GM21360 (cell line): ENCODE results near the gene NFYA.
"Not testable (repeated sequence)": the region's sequence is repeated elsewhere in the genome, so short reads cannot be mapped to it uniquely, and the experiment has no call there.

Source experiments
- ATAC-seq: cut with Tn5 transposase; IDR thresholded peaks from one replicate; pipeline ENCODE4 v1.9.1; 2021; ENCODE audit warnings: mild to moderate bottlenecking, moderate library complexity; ENCODE audit not compliant: unreplicated experiment

The NFYA gene

DNA sequence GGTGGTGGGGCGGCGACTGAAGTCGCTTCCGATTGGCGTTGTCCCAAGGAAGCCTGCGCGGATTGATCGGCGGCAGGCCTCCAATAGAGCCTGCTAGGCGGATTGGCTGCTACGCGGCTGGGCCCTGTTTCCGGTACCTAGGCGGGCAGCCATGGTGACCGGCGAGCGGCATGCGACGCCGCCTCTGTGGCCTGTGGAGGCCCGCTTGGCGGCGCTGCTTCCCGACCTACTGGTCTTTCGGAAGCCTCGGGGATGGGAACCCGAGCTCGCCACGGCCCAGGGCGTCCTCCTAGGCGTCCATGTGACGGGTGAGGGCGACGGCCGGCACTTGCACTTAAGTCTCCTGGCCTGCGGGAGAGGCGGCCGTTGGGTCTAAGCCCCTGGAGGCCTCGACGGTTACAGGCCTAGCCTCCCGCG is 28.1 kb downstream of the NFYA start:
- no peak for ATAC-seq

DNA sequence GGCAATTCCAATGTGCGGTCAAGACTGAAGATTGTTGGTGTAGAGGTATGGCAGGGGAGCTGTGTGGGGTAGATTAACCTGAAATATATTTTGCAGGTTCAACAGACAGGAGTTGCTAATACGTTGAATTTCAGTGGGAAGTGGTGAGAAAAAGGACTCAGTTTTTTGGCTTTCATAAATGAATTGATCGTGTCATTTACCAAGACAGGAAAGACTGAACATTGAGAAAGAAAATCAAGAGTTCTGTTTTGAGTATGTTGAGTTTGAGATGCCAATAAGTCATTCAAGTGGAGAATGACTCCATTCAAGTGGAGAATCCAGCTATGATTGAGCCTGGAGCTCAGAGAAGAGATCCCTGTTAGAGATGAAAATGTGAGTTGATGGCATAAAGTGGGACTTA is 31.1 kb downstream of the NFYA start:
- ATAC-seq: no peak

DNA sequence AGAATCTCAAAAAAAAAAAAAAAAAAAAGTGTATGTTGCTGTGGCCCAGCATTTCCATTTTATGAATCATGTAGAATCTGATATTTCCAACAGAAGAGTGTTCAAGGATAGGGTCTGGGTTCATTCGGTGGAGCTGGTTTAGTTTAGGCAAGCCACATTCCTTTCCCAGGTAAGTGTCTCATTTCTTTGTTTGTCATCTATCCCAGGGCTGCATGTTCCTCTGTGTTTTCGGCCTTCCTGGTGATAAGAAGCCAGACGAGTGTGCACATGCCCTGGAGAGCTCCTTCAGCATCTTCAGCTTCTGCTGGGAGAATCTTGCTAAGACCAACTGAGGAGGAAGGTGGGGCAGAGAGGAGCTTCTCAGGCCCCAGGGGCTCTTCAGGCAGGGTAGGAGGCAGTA is 38.2 kb downstream of the NFYA start:
- ATAC-seq: no peak

DNA sequence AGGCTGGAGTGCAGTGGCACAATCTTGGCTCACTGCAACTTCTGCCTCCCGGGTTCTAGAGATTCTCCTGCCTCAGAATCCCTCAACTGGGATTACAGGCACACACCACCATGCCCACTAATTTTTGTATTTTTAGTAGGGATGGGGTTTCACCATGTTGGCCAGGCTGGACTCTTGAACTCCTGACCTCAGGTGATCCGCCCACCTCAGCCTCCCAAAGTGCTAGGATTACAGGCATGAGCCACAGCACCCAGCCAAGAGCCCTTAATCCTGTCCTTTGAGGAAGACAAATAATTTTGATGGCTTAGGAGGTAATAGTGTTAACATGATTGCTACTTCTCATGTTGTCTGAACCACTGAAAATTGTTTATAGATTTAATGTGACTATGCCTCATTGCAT is 42.3 kb downstream of the NFYA start:
- not testable (repeated sequence) for ATAC-seq

DNA sequence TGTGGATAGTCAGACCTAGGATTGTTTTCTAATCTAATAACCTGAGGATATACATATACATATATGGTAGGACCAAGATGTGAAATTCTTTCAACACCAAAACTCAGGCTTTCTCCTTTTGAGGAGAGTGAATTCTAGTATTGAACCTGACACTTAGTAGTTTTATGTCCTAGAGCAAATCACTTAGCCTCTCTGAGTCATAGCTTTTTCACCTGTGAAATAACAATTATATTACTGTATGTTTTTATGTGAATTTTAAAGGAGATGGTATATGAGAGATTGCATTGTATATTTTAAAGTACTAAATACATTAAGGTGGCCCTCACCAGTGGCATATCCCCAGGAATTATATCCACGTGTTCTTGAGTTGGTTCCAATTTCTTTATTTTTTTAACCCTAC is 46.7 kb downstream of the NFYA start:
- no peak for ATAC-seq

DNA sequence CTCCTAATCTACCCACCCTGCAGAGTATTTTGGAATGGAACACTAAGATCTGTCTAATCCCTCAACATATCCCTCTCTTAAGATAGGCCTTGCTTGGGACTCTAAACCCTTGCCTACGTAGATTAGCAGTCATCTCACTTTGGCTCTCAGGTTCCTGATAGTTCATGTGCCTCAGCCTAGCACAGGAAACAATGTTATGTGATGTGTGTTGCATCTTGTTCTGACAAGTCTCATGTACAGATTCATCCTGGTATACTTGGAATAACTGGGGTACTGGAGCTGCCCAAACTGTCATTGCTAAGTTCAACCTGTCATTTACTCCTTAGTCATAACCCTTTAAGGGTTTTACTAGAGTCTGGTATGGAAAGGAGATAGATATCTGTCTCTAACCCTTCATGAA is 47.3 kb downstream of the NFYA start:
- no peak for ATAC-seq

DNA sequence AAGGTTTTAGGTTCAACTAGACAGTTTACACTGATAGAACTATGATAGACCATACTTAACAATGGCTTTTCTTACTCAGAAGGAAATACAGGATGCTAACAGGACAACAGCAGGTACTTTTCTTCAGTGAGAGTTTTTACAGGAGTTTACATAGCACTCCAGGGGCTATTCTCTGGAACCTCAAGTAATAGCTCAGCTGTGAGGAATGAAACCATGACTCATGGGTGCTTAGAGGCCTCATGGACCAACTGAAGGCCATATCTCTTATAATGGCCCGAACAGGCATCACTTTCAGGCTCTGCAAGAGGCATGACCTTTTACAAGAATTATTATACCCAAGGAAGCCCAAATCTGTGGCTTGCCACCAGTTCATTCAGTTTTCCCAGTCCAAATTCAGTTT is 49.6 kb downstream of the NFYA start:
- no peak for ATAC-seq

DNA sequence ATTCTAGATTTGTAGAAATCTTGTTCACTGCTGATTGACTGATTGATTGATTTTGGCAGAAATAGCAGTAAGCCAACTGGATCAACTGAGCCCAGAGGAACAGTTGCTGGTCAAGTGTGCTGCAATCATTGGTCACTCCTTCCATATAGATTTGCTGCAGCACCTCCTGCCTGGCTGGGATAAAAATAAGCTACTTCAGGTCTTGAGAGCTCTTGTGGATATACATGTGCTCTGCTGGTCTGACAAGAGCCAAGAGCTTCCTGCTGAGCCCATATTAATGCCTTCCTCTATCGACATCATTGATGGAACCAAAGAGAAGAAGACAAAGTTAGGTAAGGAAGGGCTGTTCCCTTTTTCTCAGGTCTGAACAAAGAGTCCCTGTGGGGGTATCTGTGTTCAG is 50.1 kb downstream of the NFYA start:
- no peak for ATAC-seq

DNA sequence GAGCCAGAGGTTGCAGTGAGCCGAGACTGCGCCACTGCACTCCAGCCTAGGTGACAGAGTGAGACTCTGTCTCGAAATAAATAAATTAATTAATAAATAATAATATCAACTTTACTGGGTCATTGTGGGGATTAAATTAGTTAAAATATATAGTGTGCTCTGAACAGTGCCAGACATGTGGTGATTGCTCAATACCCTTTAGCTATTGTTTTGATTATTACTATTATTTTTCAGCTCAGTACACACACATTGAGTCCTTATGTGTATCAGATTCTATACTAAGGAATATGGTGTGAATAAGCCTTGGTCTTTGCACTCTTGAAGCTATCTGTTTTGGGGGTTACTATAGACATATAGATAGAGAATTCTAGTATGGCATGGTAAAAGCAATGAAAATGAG is 52.5 kb downstream of the NFYA start:
- ATAC-seq: no peak

DNA sequence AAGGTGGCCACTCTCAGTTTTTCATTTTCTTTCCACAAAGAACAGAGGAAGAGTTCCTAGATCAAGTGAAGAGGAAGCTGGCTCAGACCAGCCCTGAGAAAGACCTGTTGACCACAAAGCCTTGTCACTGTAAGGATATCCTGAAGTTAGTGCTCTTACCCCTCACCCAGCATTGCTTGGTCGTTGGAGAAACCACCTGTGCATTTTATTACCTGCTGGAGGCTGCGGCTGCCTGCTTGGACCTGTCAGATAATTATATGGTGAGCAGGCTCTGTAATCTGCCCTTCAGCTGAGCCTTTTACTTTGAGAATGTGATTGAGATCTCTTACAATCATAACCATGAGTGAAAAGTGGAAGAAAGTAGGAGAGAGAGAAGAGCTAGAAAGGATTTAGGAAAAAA is 59.5 kb downstream of the NFYA start:
- ATAC-seq: no peak

DNA sequence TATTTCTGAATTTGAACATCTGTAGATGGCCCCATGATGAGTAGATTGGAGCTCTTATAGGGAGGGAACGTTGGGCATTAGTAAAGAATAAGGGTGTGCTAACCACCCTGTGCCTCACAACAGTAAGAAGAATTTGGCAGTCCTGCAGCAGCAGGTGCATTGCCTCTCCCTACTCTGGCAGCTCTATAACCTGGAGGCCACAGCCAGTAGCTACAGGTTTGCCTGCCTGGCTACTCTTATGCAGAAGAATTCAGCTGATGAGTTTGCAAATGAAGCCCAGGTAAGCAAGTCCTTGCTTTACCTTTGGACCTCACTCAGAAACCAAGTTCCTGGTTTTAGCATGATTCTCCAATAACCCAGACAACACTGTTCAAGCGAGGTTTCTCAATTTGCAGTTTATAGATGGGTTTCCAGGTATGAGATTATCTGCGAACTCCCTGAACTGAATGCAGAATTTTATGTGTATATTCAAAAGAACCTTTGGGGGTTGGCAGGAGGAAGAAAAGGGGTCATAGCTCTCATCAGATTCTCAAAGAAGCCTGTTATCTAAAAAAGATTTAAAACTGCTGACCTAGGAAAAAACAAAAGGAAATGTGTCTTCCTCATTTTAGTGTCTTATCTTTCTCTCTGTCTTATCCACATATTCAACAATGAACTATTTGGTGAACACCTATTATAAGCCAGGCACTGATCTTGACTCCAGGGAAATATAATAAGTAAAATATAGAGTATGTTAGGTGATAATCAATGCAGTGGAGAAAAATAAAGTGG is 62.5 kb downstream of the NFYA start:
- no peak for ATAC-seq

DNA sequence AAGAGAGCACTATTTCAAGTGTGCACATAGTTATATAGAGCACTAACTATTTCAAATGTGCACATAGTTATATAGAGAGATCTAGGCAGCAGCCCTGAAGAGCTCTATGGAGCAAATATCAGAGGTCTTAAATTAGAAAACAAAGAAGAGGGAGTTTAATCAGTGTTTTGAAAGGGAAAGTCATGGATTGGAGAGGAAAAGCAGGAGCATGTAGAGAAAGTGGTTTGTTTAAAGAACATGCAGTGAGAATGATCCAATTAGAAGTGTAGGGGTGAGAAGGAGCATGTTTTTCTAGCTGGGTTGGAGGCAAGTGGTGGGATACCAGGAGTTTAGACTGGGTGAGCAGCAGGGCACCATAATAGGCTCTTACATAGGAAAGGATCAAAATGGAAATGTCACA is 64.1 kb downstream of the NFYA start:
- ATAC-seq: no peak

DNA sequence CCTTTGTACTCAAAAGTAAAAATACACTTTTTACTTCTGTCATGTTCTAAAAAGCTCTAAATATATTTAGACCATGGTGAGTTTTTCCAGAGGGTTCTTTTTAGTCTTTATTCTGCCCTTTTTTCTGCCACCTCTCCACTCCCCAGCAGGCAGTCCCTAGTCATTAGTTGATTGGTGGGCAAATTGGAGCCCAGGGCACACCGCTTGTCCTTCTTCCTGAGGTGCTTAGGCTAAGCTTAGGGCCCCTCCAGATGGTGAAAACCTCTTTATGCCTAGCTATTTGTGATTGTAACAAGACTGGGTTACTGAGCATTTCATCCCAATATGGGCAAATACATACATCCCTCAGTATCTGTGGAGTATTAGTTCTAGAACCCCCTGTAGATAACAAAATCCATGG is 75.1 kb downstream of the NFYA start:
- ATAC-seq: no peak
